ENCODE measurements around the gene SIRPB1.

The SIRPB1 gene

GRCh38 chr20:1630186-1630585 is 10.4 kb upstream of the SIRPB1 start:
- TF ChIP-seq CTCF (IDR thresholded peaks at IDR 0.05; ENCODE audit: low read depth, low read length, missing control alignments), result no peak
- DNase-seq (ENCODE audit: low read depth), result no peak
- H3K4me3 ChIP-seq (ENCODE audit: low read depth, low read length), result no peak overlapping the region

GRCh38 chr20:1629321-1629720 is 9.5 kb upstream of the SIRPB1 start:
- TF ChIP-seq CTCF (IDR thresholded peaks at IDR 0.05; ENCODE audit: low read depth, low read length, missing control alignments), result no peak
- no peak for DNase-seq (ENCODE audit: low read depth)
- H3K4me3 ChIP-seq (ENCODE audit: low read depth, low read length), result no peak overlapping the region

GRCh38 chr20:1628621-1629020 is 8.8 kb upstream of the SIRPB1 start:
- DNase-seq (ENCODE audit: low read depth), result no peak
- H3K4me3 ChIP-seq (ENCODE audit: low read depth, low read length), result no peak overlapping the region
- no peak for TF ChIP-seq CTCF (IDR thresholded peaks at IDR 0.05; ENCODE audit: low read depth, low read length, missing control alignments)

GRCh38 chr20:1627200-1627550 is 7.4 kb upstream of the SIRPB1 start:
- no peak for DNase-seq (ENCODE audit: low read depth)
- no peak overlapping the region for H3K4me3 ChIP-seq (ENCODE audit: low read depth, low read length)
- no peak for TF ChIP-seq CTCF (IDR thresholded peaks at IDR 0.05; ENCODE audit: low read depth, low read length, missing control alignments)

- DNase-seq (ENCODE audit: low read depth), result no peak
- H3K4me3 ChIP-seq (ENCODE audit: low read depth, low read length), result no peak overlapping the region
- no peak for TF ChIP-seq CTCF (IDR thresholded peaks at IDR 0.05; ENCODE audit: low read depth, low read length, missing control alignments)
These were observed 6.9 kb upstream of the SIRPB1 start for GRCh38 chr20:1626528-1627199.

GRCh38 chr20:1625083-1625690 is 5.4 kb upstream of the SIRPB1 start:
- no peak for DNase-seq (ENCODE audit: low read depth)
- TF ChIP-seq CTCF (IDR thresholded peaks at IDR 0.05; ENCODE audit: low read depth, low read length, missing control alignments), result no peak
- no peak overlapping the region for H3K4me3 ChIP-seq (ENCODE audit: low read depth, low read length)

All from GM12864 (cell line).